Stimulated activated CD8-positive, alpha-beta memory T cell treated with anti-CD3 and anti-CD28 coated beads, Interleukin-15, amount 100 ng/mL, for 4 hours (primary cell): ENCODE measurements around the gene FRYL.
"Not testable (repeated sequence)": the region's sequence is repeated elsewhere in the genome, so short reads cannot be mapped to it uniquely, and the experiment has no call there.

Experiments used
- DNase-seq, 2 donors: peaks; one replicate each; pipeline ENCODE4 v3.0.0-alpha.2; 2020; ENCODE audit warnings: low read depth in 2 of 2

The FRYL gene

GRCh38 chr4:48664938-48665337, 115.1 kb downstream of the FRYL start:
- no peak for DNase-seq

GRCh38 chr4:48661391-48661790, 118.7 kb downstream of the FRYL start:
- DNase-seq = no peak

GRCh38 chr4:48660347-48660746, 119.7 kb downstream of the FRYL start:
- no peak for DNase-seq

- DNase-seq = no peak
Measured at GRCh38 chr4:48654015-48654664, 125.9 kb downstream of the FRYL start.

GRCh38 chr4:48653217-48654014, 126.7 kb downstream of the FRYL start:
- DNase-seq = peak; percentile 9 to 45

GRCh38 chr4:48651914-48652313, 128.2 kb downstream of the FRYL start:
- DNase-seq = no peak

GRCh38 chr4:48649505-48649904, 130.6 kb downstream of the FRYL start:
- no peak for DNase-seq

- no peak for DNase-seq
Measured at GRCh38 chr4:48645225-48645794, 134.8 kb downstream of the FRYL start.

GRCh38 chr4:48642421-48643374, 137.4 kb downstream of the FRYL start:
- no peak for DNase-seq

GRCh38 chr4:48641401-48641800, 138.7 kb downstream of the FRYL start:
- no peak for DNase-seq

- no peak for DNase-seq
Measured at GRCh38 chr4:48640699-48641098, 139.4 kb downstream of the FRYL start.

- no peak for DNase-seq
Measured at GRCh38 chr4:48640225-48640624, 139.9 kb downstream of the FRYL start.

- DNase-seq = no peak
Measured at GRCh38 chr4:48639807-48640206, 140.3 kb downstream of the FRYL start.

GRCh38 chr4:48638586-48638985, 141.5 kb downstream of the FRYL start:
- not testable (repeated sequence) for DNase-seq

GRCh38 chr4:48636911-48637310, 143.2 kb downstream of the FRYL start:
- no peak for DNase-seq

GRCh38 chr4:48635980-48636379, 144.1 kb downstream of the FRYL start:
- DNase-seq = no peak

GRCh38 chr4:48635310-48635709, 144.8 kb downstream of the FRYL start:
- no peak for DNase-seq

GRCh38 chr4:48634688-48635308, 145.3 kb downstream of the FRYL start:
- DNase-seq = no peak

- DNase-seq = no peak
Measured at GRCh38 chr4:48633657-48634056, 146.4 kb downstream of the FRYL start.

- no peak for DNase-seq
Measured at GRCh38 chr4:48629458-48629857, 150.6 kb downstream of the FRYL start.

GRCh38 chr4:48623182-48623780, 156.8 kb downstream of the FRYL start:
- no peak for DNase-seq
